IPS-NIHi11 (cell line): ENCODE data around the gene MED10.

Source experiments
- DNase-seq: peaks from one replicate; pipeline ENCODE4 v3.0.0; 2012; ENCODE audit warnings: mixed read lengths, low spot score

Gene MED10

GRCh38 chr5:6398570-6399230 is 20.4 kb upstream of the MED10 start:
- DNase-seq, result no peak

GRCh38 chr5:6397536-6398269 is 19.4 kb upstream of the MED10 start:
- no peak for DNase-seq

- DNase-seq, result no peak
Observed at GRCh38 chr5:6396836-6397535, 18.6 kb upstream of the MED10 start.

GRCh38 chr5:6396043-6396442 is 17.7 kb upstream of the MED10 start:
- DNase-seq, result no peak

- DNase-seq, result no peak
Observed at GRCh38 chr5:6395621-6396020, 17.3 kb upstream of the MED10 start.

GRCh38 chr5:6395102-6395445 is 16.7 kb upstream of the MED10 start:
- no peak for DNase-seq

- DNase-seq, result no peak
Observed at GRCh38 chr5:6394429-6395101, 16.2 kb upstream of the MED10 start.

- DNase-seq, result no peak
Observed at GRCh38 chr5:6393596-6394194, 15.3 kb upstream of the MED10 start.

GRCh38 chr5:6392561-6392960 is 14.2 kb upstream of the MED10 start:
- no peak for DNase-seq

- no peak for DNase-seq
Observed at GRCh38 chr5:6391151-6391550, 12.8 kb upstream of the MED10 start.

GRCh38 chr5:6389946-6390530 is 11.7 kb upstream of the MED10 start:
- no peak for DNase-seq

- no peak for DNase-seq
Observed at GRCh38 chr5:6389397-6389796, 11.1 kb upstream of the MED10 start.

GRCh38 chr5:6387970-6388369 is 9.6 kb upstream of the MED10 start:
- DNase-seq, result no peak

GRCh38 chr5:6386271-6386670 is 7.9 kb upstream of the MED10 start:
- no peak for DNase-seq

- DNase-seq, result no peak
Observed at GRCh38 chr5:6384856-6385255, 6.5 kb upstream of the MED10 start.

GRCh38 chr5:6383376-6383775 is 5.0 kb upstream of the MED10 start:
- DNase-seq, result no peak

- DNase-seq, result no peak
Observed at GRCh38 chr5:6379246-6379645, 899 bp upstream of the MED10 start.

GRCh38 chr5:6378766-6379103 is 388 bp upstream of the MED10 start:
- peak; percentile 38 for DNase-seq

- no peak for DNase-seq
Observed at GRCh38 chr5:6377582-6377904, 804 bp downstream of the MED10 start.

- DNase-seq, result no peak
Observed at GRCh38 chr5:6376974-6377520, 1.3 kb downstream of the MED10 start.

- no peak for DNase-seq
Observed at GRCh38 chr5:6373081-6373846, 5.1 kb downstream of the MED10 start.
